MM.1S (cell line): Measurements from ENCODE around the gene OGG1.

ENCODE experiments used
- CTCF ChIP-seq: fragments of 300-600 bp; sonication (generic); IDR thresholded peaks from 2 replicates; pipeline ENCODE4 v1.5.1; 2016; ENCODE audit warnings: antibody characterized with exemption, low read length, mixed read lengths
- EZH2 ChIP-seq: fragments of 300-600 bp; sonication (generic); optimal IDR thresholded peaks from 2 replicates; pipeline ENCODE3; 2017; ENCODE audit warnings: low read depth, mild to moderate bottlenecking, antibody characterized with exemption, low read length, mixed read lengths
- EZH2phosphoT487 ChIP-seq: fragments of 300-600 bp; sonication (generic); IDR thresholded peaks from 2 replicates; pipeline ENCODE4 v1.6.1; 2018; ENCODE audit warnings: antibody characterized with exemption, low read length

- no peak for TF ChIP-seq EZH2phosphoT487
- TF ChIP-seq EZH2: no peak
- TF ChIP-seq CTCF: no peak
These were observed 31.2 kb downstream of the OGG1 start for GRCh38 chr3:9780910-9781309.
